HG03378 (cell line): ENCODE results near the gene FAM50B.
"Not testable (repeated sequence)": the region's sequence is repeated elsewhere in the genome, so short reads cannot be mapped to it uniquely, and the experiment has no call there.

Source experiments
- ATAC-seq: cut with Tn5 transposase; IDR thresholded peaks from one replicate; pipeline ENCODE4 v1.9.1; 2021; ENCODE audit warnings: mild to moderate bottlenecking, moderate library complexity; ENCODE audit not compliant: unreplicated experiment

Gene FAM50B

DNA sequence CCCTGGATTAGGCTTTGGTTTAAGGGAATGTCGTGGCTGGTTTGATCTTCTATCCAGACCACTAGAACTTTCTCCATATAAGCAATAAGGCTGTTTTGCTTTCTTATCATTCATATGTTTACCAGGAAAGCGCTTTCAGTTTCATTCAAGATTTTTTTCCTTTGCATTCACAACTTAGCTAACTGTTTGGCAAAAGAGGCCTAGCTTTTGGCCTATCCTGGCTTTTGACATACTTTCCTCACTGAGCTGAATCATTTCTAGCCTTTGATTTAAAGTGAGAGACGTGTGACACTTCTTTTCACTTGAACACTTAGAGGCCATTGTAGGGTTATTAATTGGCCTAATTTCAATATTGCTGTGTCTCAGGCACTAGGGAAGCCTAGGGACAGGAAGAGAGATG lies 1.7 kb upstream of the FAM50B start:
- ATAC-seq, result no peak

DNA sequence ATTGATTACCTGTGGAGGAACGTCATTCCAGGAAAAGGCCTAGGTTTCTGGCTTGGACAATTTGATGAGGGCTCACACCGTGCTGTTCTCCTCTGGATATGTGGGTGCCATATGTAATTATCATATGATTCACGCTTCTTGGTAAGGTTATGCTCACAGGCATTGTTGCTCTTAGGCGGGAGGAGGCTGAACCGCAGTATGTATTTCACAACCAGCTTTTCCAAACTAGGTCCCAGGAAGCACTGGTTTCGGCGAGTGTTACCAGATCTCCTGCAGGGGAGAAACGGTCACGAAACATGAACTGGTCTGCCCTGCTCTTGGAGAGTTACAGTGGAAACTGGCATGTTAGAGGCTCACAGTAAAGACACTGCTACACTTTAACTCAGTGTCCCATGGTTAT lies 793 bp upstream of the FAM50B start:
- no peak for ATAC-seq

DNA sequence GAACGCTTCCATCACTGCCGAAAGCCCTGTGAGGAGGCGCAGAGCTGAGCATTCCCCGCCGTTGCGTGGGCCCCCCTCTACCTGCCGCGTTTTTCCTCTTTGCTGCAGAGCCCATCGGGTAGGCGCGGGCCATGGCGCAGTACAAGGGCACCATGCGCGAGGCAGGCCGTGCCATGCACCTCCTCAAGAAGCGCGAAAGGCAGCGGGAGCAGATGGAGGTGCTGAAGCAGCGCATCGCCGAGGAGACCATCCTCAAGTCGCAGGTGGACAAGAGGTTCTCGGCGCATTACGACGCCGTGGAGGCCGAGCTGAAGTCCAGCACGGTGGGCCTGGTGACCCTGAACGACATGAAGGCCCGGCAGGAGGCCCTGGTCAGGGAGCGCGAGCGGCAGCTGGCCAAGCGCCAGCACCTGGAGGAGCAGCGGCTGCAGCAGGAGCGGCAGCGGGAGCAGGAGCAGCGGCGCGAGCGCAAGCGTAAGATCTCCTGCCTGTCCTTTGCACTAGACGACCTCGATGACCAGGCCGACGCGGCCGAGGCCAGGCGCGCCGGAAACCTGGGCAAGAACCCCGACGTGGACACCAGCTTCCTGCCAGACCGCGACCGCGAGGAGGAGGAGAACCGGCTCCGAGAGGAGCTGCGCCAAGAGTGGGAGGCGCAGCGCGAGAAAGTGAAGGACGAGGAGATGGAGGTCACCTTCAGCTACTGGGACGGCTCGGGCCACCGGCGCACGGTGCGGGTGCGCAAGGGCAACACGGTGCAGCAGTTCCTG lies 693 bp downstream of the FAM50B start:
- no peak for ATAC-seq

GRCh38 chr6:3850451-3851203 lies 1.5 kb downstream of the FAM50B start:
- ATAC-seq, result no peak

DNA sequence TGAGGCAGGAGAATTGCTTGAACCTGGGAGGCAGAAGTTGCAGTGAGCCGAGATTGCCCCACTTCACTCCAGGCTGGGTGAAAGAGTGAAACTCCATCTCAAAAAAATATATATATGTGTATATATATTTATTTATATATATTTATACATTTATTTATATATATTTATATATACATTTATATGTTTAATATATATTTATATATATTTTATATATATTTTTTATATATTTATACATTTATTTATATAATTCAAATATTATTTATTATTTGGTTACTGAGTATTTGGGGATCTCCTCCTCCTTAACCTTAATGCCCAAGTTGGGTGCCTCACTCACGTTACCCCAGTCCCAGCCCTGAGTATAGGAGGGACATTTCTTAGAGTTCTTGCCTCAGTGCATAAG lies 2.7 kb downstream of the FAM50B start:
- no peak for ATAC-seq

DNA sequence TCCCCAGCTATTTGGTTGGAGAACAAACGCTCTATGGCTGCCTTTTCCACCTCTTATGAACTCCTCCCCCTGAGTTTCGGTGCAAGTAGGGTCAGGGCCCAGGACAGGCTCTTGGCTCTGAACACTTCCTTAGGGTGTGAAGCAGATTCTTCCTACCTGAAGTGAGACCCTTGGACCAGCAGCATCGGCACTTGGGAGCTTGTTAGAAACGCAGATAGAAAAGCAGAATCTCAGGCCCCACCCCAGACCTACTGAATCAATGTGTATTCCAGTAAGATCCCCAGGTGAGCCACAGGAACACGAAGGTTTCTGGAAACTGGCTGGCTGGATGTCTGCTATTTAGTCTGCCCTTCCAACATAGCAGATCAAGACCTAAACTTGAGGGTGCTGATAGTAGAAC lies 3.2 kb downstream of the FAM50B start:
- ATAC-seq, result no peak

GRCh38 chr6:3855866-3856265 lies 6.7 kb downstream of the FAM50B start:
- ATAC-seq, result no peak

DNA sequence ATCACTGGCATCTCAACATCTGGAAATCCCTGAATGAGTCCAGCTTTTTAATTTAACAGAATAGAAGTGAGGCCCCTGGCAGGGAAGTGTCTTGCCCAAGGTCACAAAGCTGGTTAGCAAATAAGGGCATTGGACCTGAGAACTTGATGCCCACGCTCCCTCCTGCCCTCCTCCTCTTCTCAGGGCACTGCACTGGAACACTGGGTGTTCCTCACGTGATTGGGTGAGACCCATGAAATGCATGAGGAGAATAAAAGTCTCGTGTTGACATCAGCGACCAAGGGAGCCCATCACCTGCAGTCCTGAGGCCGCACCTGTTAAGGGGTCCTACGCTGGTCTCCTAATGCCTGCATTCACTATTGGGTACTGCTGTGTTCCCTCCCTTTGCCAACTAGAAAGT lies 7.4 kb downstream of the FAM50B start:
- ATAC-seq, result no peak

DNA sequence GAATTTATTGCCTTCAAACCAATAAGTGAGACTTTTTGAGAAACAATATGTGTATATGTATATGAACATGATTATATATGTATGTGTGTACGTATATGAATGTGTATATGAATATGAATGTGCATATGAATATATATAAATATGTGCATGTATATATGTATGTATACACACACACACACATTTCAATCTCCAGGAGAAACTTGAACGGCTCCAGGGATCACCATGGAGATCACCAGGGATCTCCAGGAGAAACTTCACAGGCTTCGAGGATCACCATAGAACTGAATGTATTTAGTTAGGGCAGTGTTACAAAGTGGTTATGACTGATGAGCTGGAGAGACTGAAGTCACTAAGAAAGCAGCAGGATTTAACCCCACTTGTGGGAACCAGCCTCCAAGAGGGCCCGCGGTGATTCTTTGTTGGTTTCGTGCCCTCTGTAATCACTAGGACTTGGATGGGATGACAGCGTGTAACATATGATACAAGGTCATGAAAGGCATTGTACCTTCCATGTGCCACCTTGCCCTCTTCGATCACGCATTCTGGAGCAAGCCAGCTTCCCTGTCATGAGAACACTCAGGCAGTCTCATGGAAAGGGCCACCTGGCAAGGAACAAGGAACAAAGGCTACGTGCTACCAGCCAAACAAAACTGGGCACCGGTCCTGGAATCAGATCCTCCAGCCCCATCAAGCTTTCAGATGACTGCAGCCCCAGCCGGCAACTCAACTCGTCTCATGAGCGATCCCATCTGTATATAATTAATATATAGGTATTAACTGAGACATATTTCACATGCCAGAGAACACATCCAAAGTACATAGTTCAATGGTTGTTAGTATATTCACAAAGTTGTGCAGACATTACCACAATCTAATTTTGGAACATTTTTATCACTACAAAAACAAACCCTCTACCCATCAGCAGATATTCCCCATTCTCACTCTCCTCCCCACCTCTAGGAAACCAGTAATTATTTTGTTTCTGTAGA lies 8.6 kb downstream of the FAM50B start:
- no peak for ATAC-seq

- ATAC-seq, result no peak
Observed at GRCh38 chr6:3859878-3860552, 10.8 kb downstream of the FAM50B start.

GRCh38 chr6:3861424-3861823 lies 12.3 kb downstream of the FAM50B start:
- no peak for ATAC-seq

GRCh38 chr6:3862038-3862437 lies 12.9 kb downstream of the FAM50B start:
- ATAC-seq, result no peak

GRCh38 chr6:3863322-3863721 lies 14.1 kb downstream of the FAM50B start:
- ATAC-seq, result not testable (repeated sequence)

DNA sequence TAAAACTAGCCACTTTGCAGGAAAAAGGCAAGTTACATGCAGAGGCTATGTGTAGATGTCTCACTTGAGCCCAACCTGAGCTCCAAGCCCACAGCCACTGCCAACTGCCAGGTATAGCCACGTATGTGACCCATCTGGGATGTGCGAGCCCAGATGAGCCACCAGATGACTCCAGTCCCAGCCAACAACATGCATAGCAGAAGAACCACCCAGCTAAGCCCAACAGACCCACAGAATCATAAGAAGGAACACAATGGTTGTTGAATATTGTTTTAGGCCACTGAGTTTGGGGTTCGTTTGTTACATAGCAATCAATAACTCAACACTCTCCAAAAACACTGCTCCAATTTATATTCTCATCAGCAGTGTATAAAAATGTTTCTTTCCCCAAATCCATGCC lies 16.3 kb downstream of the FAM50B start:
- ATAC-seq, result no peak

GRCh38 chr6:3867641-3868502 lies 18.7 kb downstream of the FAM50B start:
- no peak for ATAC-seq

- no peak for ATAC-seq
Observed at GRCh38 chr6:3868544-3868943, 19.4 kb downstream of the FAM50B start.

DNA sequence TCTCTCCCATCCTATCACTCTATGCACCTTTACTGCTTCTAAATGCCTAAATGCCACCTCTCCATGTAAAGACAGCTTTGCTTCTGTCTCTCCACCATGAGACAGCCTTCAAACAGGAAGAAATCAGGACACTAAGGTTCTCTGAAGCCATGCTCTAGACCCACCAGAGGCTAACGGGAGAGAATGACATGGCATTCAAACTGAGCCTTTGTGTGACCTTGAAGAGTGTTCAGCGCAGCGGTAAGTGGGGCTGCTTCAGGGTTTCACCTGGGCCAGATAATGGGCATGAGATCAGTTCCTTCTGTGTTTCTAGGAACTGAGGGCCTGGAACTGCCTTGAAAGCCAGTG lies 20.1 kb downstream of the FAM50B start:
- ATAC-seq, result no peak

DNA sequence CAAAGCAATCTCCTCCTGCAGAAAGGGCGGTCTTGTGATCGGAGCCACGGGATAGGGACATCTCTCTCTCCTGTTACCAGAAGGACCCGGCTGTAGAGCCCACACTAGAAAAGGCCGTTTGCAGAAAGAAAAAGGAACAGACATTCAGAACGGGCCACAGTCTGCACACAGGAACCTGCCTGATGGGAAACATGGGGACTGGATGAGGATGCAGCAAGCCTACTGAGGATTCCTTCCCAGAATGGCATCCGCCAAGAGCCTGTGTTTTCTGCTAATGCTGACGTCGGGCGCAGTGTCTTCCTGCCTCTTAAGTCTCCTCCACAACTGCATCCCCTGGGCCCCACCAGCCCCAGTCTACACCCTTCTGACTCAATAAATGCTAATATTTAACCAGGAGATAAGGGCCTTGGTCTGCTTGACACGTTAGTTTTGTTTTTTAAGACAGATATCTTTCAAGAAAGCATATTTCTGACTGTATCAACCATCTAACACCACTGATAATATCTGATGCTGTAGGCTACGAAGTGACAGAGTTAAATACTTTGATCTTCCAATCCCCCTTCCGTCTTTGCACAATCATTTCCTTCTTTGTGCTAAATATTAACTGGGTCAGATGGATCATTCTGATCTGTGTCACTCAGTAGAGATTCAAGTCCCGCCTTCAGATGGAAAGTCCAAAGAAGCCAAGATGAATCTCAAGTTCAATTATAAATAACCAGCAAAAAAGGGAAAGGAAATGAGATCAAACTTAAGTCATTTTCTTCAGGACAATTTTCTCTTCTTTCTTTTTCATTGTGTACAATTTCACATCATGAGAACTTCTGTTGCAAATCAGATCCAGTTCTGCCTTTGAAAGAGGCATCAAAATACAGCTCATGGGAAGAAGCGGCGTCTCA lies 20.7 kb downstream of the FAM50B start:
- ATAC-seq, result no peak

GRCh38 chr6:3870528-3870925 lies 21.4 kb downstream of the FAM50B start:
- ATAC-seq, result no peak
